T-helper 2 cell treated with Interferon-gamma antibody and Interleukin-4, amounts not matched to agents 100 ng/mL and 5 ng/mL, for 36 hours (primary cell): ENCODE data around the gene FBLIM1. TPM values are rescaled to one million over a fixed set of nuclear protein-coding genes. Genes with fewer than 3 reads are reported as not detected.

ENCODE experiments used
- intact Hi-C: fragments of 100-400 bp; cut with micrococcal nuclease; formaldehyde crosslinking; loops from one replicate; pipeline ENCODE4 v1.15.1; 2023
- total RNA-seq: library from RNA; stranded (reverse); gene quantifications from 2 replicates; pipeline ENCODE4 v1.2.3, GENCODE V29; 2022

FBLIM1 gene
- not detected in 2 replicates for total RNA-seq

- intact Hi-C loops: no loop called here
Measured at GRCh38 chr1:15758343-15758931, at the start of gene FBLIM1. Gene FBLIM1 (plus strand): TSS chr1:15758795. CDS start chr1:15764984, 6,189 bp downstream.

GRCh38 chr1:15709226-15709625, 49.4 kb upstream of the FBLIM1 start:
- intact Hi-C loops: no loop called here

- intact Hi-C loops: no loop called here
Measured at GRCh38 chr1:15712168-15712567, 46.4 kb upstream of the FBLIM1 start.

- intact Hi-C loops: no loop called here
Measured at GRCh38 chr1:15714406-15715136, 44.0 kb upstream of the FBLIM1 start.

GRCh38 chr1:15717418-15718125, 41.0 kb upstream of the FBLIM1 start:
- intact Hi-C loops: no loop called here

- intact Hi-C loops: no loop called here
Measured at GRCh38 chr1:15718199-15718601, 40.4 kb upstream of the FBLIM1 start.

- intact Hi-C loops: no loop called here
Measured at GRCh38 chr1:15719381-15720120, 39.0 kb upstream of the FBLIM1 start.

GRCh38 chr1:15720861-15721260, 37.7 kb upstream of the FBLIM1 start:
- intact Hi-C loops: no loop called here

GRCh38 chr1:15722411-15722810, 36.2 kb upstream of the FBLIM1 start:
- intact Hi-C loops: no loop called here

GRCh38 chr1:15722836-15723532, 35.6 kb upstream of the FBLIM1 start:
- intact Hi-C loops: no loop called here

- intact Hi-C loops: no loop called here
Measured at GRCh38 chr1:15723631-15724246, 34.9 kb upstream of the FBLIM1 start.

GRCh38 chr1:15724949-15725880, 33.4 kb upstream of the FBLIM1 start:
- intact Hi-C loops: no loop called here

GRCh38 chr1:15726508-15726907, 32.1 kb upstream of the FBLIM1 start:
- intact Hi-C loops: no loop called here

GRCh38 chr1:15727021-15727420, 31.6 kb upstream of the FBLIM1 start:
- intact Hi-C loops: no loop called here

GRCh38 chr1:15727424-15727823, 31.2 kb upstream of the FBLIM1 start:
- intact Hi-C loops: no loop called here

GRCh38 chr1:15727866-15728534, 30.6 kb upstream of the FBLIM1 start:
- intact Hi-C loops: no loop called here

GRCh38 chr1:15728937-15729657, 29.5 kb upstream of the FBLIM1 start:
- intact Hi-C loops: no loop called here

- intact Hi-C loops: no loop called here
Measured at GRCh38 chr1:15730423-15730822, 28.2 kb upstream of the FBLIM1 start.
